HCT116 (cell line): ENCODE data around the gene UBE2O. TPM values are rescaled to one million over a fixed set of nuclear protein-coding genes. Genes with fewer than 3 reads are reported as not detected.

Source experiments
- ATAC-seq: fragments of 200-7000 bp; cut with Tn5 transposase; 2 replicates; pipeline ENCODE4 v1.9.1; 2020; ENCODE audit warnings: mild to moderate bottlenecking, moderate library complexity
- BruUV-seq: library from RNA; stranded (reverse); fragments of 400-500 nt; replicated peaks from 2 replicates; lab custom pipeline; 2021; lab: Mats Ljungman, UMichigan
- CTCF ChIA-PET: fragments of 300-600 bp; sonication (Branson Sonifier 250); formaldehyde crosslinking; loops from one replicate; lab custom pipeline; 2021; ENCODE audit warnings: antibody characterized with exemption; lab: Charles Lee
- POLR2A ChIA-PET: fragments of 300-600, 350-600 bp; sonication (Branson Sonifier 250); formaldehyde crosslinking; loops from one replicate; lab custom pipeline; 2021; ENCODE audit warnings: antibody characterized with exemption; lab: Charles Lee
- RAD21 ChIA-PET, 2 experiments: fragments of 300-600 bp; sonication (Branson Sonifier 250); formaldehyde crosslinking; loops; one replicate each; lab custom pipeline; 2023; ENCODE audit warnings: low total read pairs in 2 of 2; ENCODE audit not compliant: uncharacterized antibody in 2 of 2, unreplicated experiment in 2 of 2, low non-redundant PET in 1 of 2; lab: Charles Lee
- DNase-seq: peaks from one replicate; pipeline ENCODE4 v3.0.0-alpha.2; 2010; ENCODE audit warnings: low read depth, low spot score
- H2AFZ ChIP-seq: fragments of 200-600 bp; shearing (Covaris generic), sonication (generic); 2 replicates; pipeline ENCODE4 v1.6.1; 2017; ENCODE audit warnings: low read depth, mixed run types, mixed read lengths, antibody characterized with exemption, low read length; ENCODE audit not compliant: poor library complexity, severe bottlenecking
- H3K27ac ChIP-seq: 2 replicates; pipeline ENCODE4 v1.5.1; 2012; ENCODE audit warnings: low read depth, low read length
- H3K27me3 ChIP-seq: fragments of 200-600 bp; sonication (generic); 2 replicates; pipeline ENCODE4 v1.6.1; 2016; ENCODE audit warnings: mixed run types, low read length, mixed read lengths; ENCODE audit not compliant: insufficient read depth
- H3K36me3 ChIP-seq, 2 experiments: fragments of 200-500 bp in 1 of 2; fragments of 200-600 bp in 1 of 2; sonication (Bioruptor generic) in 1 of 2; sonication (generic) in 1 of 2; 2 replicates each; pipeline versions ENCODE4 v1.5.1 to v1.6.1; 2014 to 2016; ENCODE audit warnings: low read length in 2 of 2, inconsistent platforms in 1 of 2, mixed read lengths in 1 of 2, mixed run types in 1 of 2; ENCODE audit not compliant: insufficient read depth in 2 of 2, control insufficient read depth in 1 of 2
- H3K4me1 ChIP-seq, 2 experiments: fragments of 200-600 bp in 1 of 2; sonication (generic) in 1 of 2; 2 replicates each; pipeline versions ENCODE4 v1.5.1 to v1.6.1; 2012 to 2017; ENCODE audit warnings: low read length in 2 of 2, inconsistent platforms in 1 of 2, mild to moderate bottlenecking in 1 of 2, mixed read lengths in 1 of 2, mixed run types in 1 of 2, moderate library complexity in 1 of 2; ENCODE audit not compliant: insufficient read depth in 2 of 2, control insufficient read depth in 1 of 2
- H3K4me2 ChIP-seq: fragments of 200-600 bp; sonication (generic); 2 replicates; pipeline ENCODE4 v1.6.1; 2017; ENCODE audit warnings: mixed run types, low read length, mixed read lengths
- H3K4me3 ChIP-seq, 2 experiments: fragments of 200-600 bp in 1 of 2; sonication (generic) in 1 of 2; replicated peaks in 1 of 2; 2 replicates each; pipeline ENCODE4 v1.5.1; 2011 to 2016; ENCODE audit warnings: low read length in 2 of 2, control low read depth in 1 of 2, low read depth in 1 of 2, mild to moderate bottlenecking in 1 of 2, mixed read lengths in 1 of 2, mixed run types in 1 of 2
- H3K79me2 ChIP-seq: fragments of 200-600 bp; sonication (generic); 2 replicates; pipeline ENCODE4 v1.6.1; 2017; ENCODE audit warnings: mild to moderate bottlenecking, mixed run types, low read length, moderate library complexity, mixed read lengths; ENCODE audit not compliant: insufficient read depth
- H3K9ac ChIP-seq: fragments of 200-600 bp; sonication (generic); 2 replicates; pipeline ENCODE4 v1.6.1; 2016; ENCODE audit warnings: low read length, mixed read lengths
- H3K9me2 ChIP-seq: fragments of 200-600 bp; sonication (generic), shearing (Covaris generic); 2 replicates; pipeline ENCODE4 v1.6.1; 2017; ENCODE audit warnings: mixed run types, mild to moderate bottlenecking, moderate library complexity; ENCODE audit not compliant: insufficient read depth
- H3K9me3 ChIP-seq, 2 experiments: fragments of 200-500 bp in 1 of 2; fragments of 200-600 bp in 1 of 2; sonication (Bioruptor generic) in 1 of 2; sonication (generic) in 1 of 2; 2 replicates each; pipeline ENCODE4 v1.6.1; 2014 to 2017; ENCODE audit warnings: low read length in 2 of 2, mixed read lengths in 2 of 2, inconsistent platforms in 1 of 2, low read depth in 1 of 2, mild to moderate bottlenecking in 1 of 2, mixed run types in 1 of 2, moderate library complexity in 1 of 2; ENCODE audit not compliant: control insufficient read depth in 1 of 2, insufficient read depth in 1 of 2
- H4K20me1 ChIP-seq: fragments of 200-600 bp; sonication (generic), shearing (Covaris generic); 2 replicates; pipeline ENCODE4 v1.6.1; 2017; ENCODE audit warnings: mixed run types, mild to moderate bottlenecking, moderate library complexity; ENCODE audit not compliant: insufficient read depth
- RAD21 ChIP-seq: IDR thresholded peaks from 2 replicates; pipeline ENCODE4 v1.6.1; 2012; ENCODE audit warnings: low read depth, mild to moderate bottlenecking
- YY1 ChIP-seq: IDR thresholded peaks from 2 replicates; pipeline ENCODE4 v1.6.1; 2011; ENCODE audit warnings: low read length, low read depth, moderate library complexity, mild to moderate bottlenecking; ENCODE audit not compliant: insufficient replicate concordance; ENCODE audit errors: extremely low read depth
- ZFX ChIP-seq: fragments of 450-650 bp; IDR thresholded peaks from 2 replicates; pipeline ENCODE4 v1.6.1; 2017
- intact Hi-C: fragments of 100-400 bp; cut with micrococcal nuclease; formaldehyde crosslinking; loops from 2 replicates; pipeline ENCODE4 v1.10.0; 2022
- total RNA-seq: library from RNA; stranded (reverse); gene quantifications from one replicate; pipeline ENCODE4 v1.2.1, GENCODE V29; 2021; ENCODE audit not compliant: unreplicated experiment
- TF ChIP-seq, protein P1 (sequence below), 3 experiments: fragments of 200-600 bp in 1 of 3; sonication (generic) in 1 of 3; IDR thresholded peaks in 2 of 3; conservative IDR thresholded peaks in 1 of 3; 2 replicates each; pipeline ENCODE4 v1.5.1; 2012 to 2017; ENCODE audit warnings: low read depth in 2 of 3, low read length in 2 of 3, antibody characterized with exemption in 1 of 3, borderline replicate concordance in 1 of 3, control low read depth in 1 of 3, mild to moderate bottlenecking in 1 of 3, mixed read lengths in 1 of 3, mixed run types in 1 of 3, moderate library complexity in 1 of 3; ENCODE audit not compliant: insufficient read depth in 1 of 3

Gene UBE2O
- total RNA-seq, 1 experiment from 2014 or later: 59.1 TPM

- BruUV-seq: no TSS peak
- RAD21 ChIA-PET: interaction anchor here (0.7 to 2.0 kb wide), 7 partner anchors 32 to 94 kb away, joined by 3 to 9 read pairs (median 4); no protein-coding TSS in a partner anchor
- Histone ChIP-seq H3K27ac (no peak overlapping the region), H3K9me2 (no peaks in the 10 kb centered on the region), H3K4me3 (no peak overlapping the region), H3K9ac (no peak overlapping the region), H3K36me3 (peaks cover 59 to 64% of the 10 kb centered on the region in 2 experiments; a peak in 3 of 4 replicates), H3K4me2 (no peak overlapping the region), H4K20me1 (peaks cover 4% of the 10 kb centered on the region; the same call in 1 of the 2 replicates), H2AFZ (no peak overlapping the region), H3K79me2 (no peaks in the 10 kb centered on the region), H3K4me1 (no peaks in the 10 kb centered on the region), H3K9me3 (no peaks in the 10 kb centered on the region), H3K27me3 (no peaks in the 10 kb centered on the region)
- ATAC-seq: peak; percentile 91
- no peak for TF ChIP-seq ZFX
- TF ChIP-seq, protein P1, sequence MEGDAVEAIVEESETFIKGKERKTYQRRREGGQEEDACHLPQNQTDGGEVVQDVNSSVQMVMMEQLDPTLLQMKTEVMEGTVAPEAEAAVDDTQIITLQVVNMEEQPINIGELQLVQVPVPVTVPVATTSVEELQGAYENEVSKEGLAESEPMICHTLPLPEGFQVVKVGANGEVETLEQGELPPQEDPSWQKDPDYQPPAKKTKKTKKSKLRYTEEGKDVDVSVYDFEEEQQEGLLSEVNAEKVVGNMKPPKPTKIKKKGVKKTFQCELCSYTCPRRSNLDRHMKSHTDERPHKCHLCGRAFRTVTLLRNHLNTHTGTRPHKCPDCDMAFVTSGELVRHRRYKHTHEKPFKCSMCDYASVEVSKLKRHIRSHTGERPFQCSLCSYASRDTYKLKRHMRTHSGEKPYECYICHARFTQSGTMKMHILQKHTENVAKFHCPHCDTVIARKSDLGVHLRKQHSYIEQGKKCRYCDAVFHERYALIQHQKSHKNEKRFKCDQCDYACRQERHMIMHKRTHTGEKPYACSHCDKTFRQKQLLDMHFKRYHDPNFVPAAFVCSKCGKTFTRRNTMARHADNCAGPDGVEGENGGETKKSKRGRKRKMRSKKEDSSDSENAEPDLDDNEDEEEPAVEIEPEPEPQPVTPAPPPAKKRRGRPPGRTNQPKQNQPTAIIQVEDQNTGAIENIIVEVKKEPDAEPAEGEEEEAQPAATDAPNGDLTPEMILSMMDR (IDR thresholded peaks at IDR 0.05 in 2 of 3, conservative IDR thresholded peaks at IDR 0.05 in 1 of 3; ENCODE audit: borderline replicate concordance in 1 of 3, insufficient read depth in 1 of 3, low read depth in 2 of 3, low read length in 2 of 3): peak; percentile 87 to 100 (median 99)
- no peak for TF ChIP-seq YY1
- peak; percentile 90 for TF ChIP-seq RAD21
- CTCF ChIA-PET: interaction anchor here (0.6 to 3.9 kb wide), 33 partner anchors 8 to 493 kb away, joined by 3 to 64 read pairs (median 5); partner anchors contain the start of genes PRPSAP1 and SPHK1
- POLR2A ChIA-PET: interaction anchor here (1.1 to 1.5 kb wide), 3 partner anchors 44 to 98 kb away, joined by 3 to 4 read pairs (median 3); no protein-coding TSS in a partner anchor
- intact Hi-C loops: loop anchor here (1.0 to 2.0 kb wide), 2 partner anchors 27 to 95 kb away; no protein-coding TSS in a partner anchor
- DNase-seq: peak; percentile 68
These were observed 55.0 kb downstream of the UBE2O start for GRCh38 chr17:76397687-76398522.
